GM18873 (cell line): ENCODE measurements around the gene LENG9.

Experiments
- ATAC-seq: cut with Tn5 transposase; IDR thresholded peaks from one replicate; pipeline ENCODE4 v1.9.1; 2021; ENCODE audit warnings: mild to moderate bottlenecking, moderate library complexity, moderate number of reproducible peaks; ENCODE audit not compliant: unreplicated experiment, low FRiP score

LENG9 gene

GRCh38 chr19:54424660-54425381 lies 38.8 kb downstream of the LENG9 start:
- ATAC-seq = no peak

GRCh38 chr19:54424201-54424600 lies 39.4 kb downstream of the LENG9 start:
- no peak for ATAC-seq

GRCh38 chr19:54422136-54422535 lies 41.4 kb downstream of the LENG9 start:
- no peak for ATAC-seq

- no peak for ATAC-seq
Measured at GRCh38 chr19:54421521-54421920, 42.1 kb downstream of the LENG9 start.

GRCh38 chr19:54421169-54421516 lies 42.4 kb downstream of the LENG9 start:
- ATAC-seq = no peak

- ATAC-seq = no peak
Measured at GRCh38 chr19:54420383-54421168, 43.0 kb downstream of the LENG9 start.

- no peak for ATAC-seq
Measured at GRCh38 chr19:54420068-54420382, 43.6 kb downstream of the LENG9 start.

GRCh38 chr19:54418930-54419800 lies 44.4 kb downstream of the LENG9 start:
- no peak for ATAC-seq

- ATAC-seq = no peak
Measured at GRCh38 chr19:54418030-54418929, 45.3 kb downstream of the LENG9 start.

GRCh38 chr19:54416695-54417491 lies 46.7 kb downstream of the LENG9 start:
- ATAC-seq = no peak

- ATAC-seq = no peak
Measured at GRCh38 chr19:54415901-54416673, 47.5 kb downstream of the LENG9 start.

GRCh38 chr19:54415208-54415900 lies 48.2 kb downstream of the LENG9 start, which contains the start of gene TTYH1:
Gene TTYH1 (plus strand): TSS chr19:54415464. CDS start chr19:54415553, 89 bp downstream.
- ATAC-seq = no peak

- ATAC-seq = no peak
Measured at GRCh38 chr19:54414156-54414555, 49.4 kb downstream of the LENG9 start.

- no peak for ATAC-seq
Measured at GRCh38 chr19:54412877-54413276, 50.7 kb downstream of the LENG9 start.
